ENCODE measurements around the gene C11orf16.
"Not testable (repeated sequence)": the region's sequence is repeated elsewhere in the genome, so short reads cannot be mapped to it uniquely, and the experiment has no call there.

Gene C11orf16

DNA sequence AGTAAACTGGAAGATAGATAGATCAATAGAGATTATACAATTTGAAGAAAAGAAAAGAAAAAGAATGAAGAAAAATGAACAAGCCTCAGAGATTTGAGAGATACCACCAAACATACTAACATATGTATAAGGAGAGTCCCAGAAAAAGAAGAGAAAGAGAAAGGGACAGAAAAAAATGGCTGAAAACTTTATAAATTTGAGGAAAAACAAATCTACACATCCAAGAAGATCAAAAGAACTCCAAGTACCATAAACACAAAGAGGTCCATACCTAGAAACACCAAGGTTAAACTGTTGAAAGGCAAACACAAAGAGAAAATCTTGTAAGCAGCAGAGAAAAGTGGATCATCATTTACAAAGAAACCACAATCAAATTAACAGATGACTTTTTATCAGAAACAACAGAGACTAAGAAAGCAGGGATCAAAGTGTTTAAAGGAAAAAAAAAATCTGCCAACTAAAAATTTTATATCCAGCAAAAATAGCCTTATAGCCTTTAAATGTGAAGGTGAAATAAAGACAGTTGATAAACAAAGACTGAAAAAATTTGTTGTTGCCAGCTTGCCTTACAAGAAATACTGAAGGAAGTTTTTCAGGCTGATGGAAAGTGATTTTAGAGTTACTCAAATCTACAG, 33.5 kb downstream of the C11orf16 start:
- no peaks in the 10 kb centered on the region for H3K27me3 ChIP-seq (replicated peaks in 2 of 5; ENCODE audit: control insufficient read depth in 4 of 5, insufficient read depth in 5 of 5, low read length in 4 of 5)
- POLR2A ChIA-PET = no interaction called here
- no peak overlapping the region for H3K27ac ChIP-seq (ENCODE audit: insufficient read depth in 1 of 2, low read depth in 1 of 2, low read length in 2 of 2, poor library complexity in 1 of 2, severe bottlenecking in 2 of 2)
- no peaks in the 10 kb centered on the region for H3K36me3 ChIP-seq (ENCODE audit: control insufficient read depth in 4 of 4, insufficient read depth in 4 of 4, low read length in 3 of 4)
- peaks cover 2 to 19% (median 8%) of the 10 kb centered on the region in 5 experiments for H3K9me3 ChIP-seq (ENCODE audit: control extremely low read depth in 1 of 5, control insufficient read depth in 4 of 5, insufficient read depth in 2 of 5, low read depth in 1 of 5, low read length in 4 of 5)
- CTCF ChIA-PET = no interaction called here
- H3K4me3 ChIP-seq (ENCODE audit: control insufficient read depth in 1 of 7, extremely low read depth in 1 of 7, insufficient read depth in 4 of 7, low read depth in 2 of 7, low read length in 6 of 7) = no peak overlapping the region
- DNase-seq = no peak
- no peaks in the 10 kb centered on the region for H3K4me1 ChIP-seq (ENCODE audit: control extremely low read depth in 1 of 4, control insufficient read depth in 4 of 4, insufficient read depth in 4 of 4, low read length in 3 of 4)

DNA sequence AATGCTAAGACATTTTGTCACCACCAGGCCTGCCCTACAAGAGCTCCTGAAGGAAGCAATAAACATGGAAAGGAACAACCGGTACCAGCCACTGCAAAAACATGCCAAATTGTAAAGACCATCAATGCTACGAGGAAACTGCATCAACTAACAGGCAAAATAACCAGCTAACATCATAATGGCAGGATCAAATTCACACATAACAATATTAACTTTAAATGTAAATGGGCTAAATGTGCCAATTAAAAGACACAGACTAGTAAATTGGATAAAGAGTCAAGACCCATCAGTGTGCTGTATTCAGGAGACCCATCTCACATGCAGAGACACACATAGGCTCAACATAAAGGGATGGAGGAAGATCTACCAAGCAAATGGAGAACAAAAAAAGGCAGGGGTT, 41.6 kb downstream of the C11orf16 start:
- H3K4me3 ChIP-seq (ENCODE audit: control insufficient read depth in 1 of 7, extremely low read depth in 1 of 7, insufficient read depth in 4 of 7, low read depth in 2 of 7, low read length in 6 of 7); DNase-seq; CTCF ChIA-PET; H3K9me3 ChIP-seq (ENCODE audit: control extremely low read depth in 1 of 5, control insufficient read depth in 4 of 5, insufficient read depth in 2 of 5, low read depth in 1 of 5, low read length in 4 of 5); H3K4me1 ChIP-seq (ENCODE audit: control extremely low read depth in 1 of 4, control insufficient read depth in 4 of 4, insufficient read depth in 4 of 4, low read length in 3 of 4); H3K36me3 ChIP-seq (ENCODE audit: control insufficient read depth in 4 of 4, insufficient read depth in 4 of 4, low read length in 3 of 4); POLR2A ChIA-PET; H3K27me3 ChIP-seq (replicated peaks in 2 of 5; ENCODE audit: control insufficient read depth in 4 of 5, insufficient read depth in 5 of 5, low read length in 4 of 5); H3K27ac ChIP-seq (ENCODE audit: insufficient read depth in 1 of 2, low read depth in 1 of 2, low read length in 2 of 2, poor library complexity in 1 of 2, severe bottlenecking in 2 of 2): not testable (repeated sequence)
- no CpG with 5 or more reads among the region's 2 CpGs for WGBS (ENCODE audit: insufficient coverage)

- DNase-seq = no peak
- CTCF ChIA-PET = no interaction called here
- no peak overlapping the region for H3K27ac ChIP-seq (ENCODE audit: insufficient read depth in 1 of 2, low read depth in 1 of 2, low read length in 2 of 2, poor library complexity in 1 of 2, severe bottlenecking in 2 of 2)
These were observed 46.4 kb downstream of the C11orf16 start for GRCh38 chr11:8886322-8886721.

GRCh38 chr11:8881585-8881984, 51.2 kb downstream of the C11orf16 start:
- CTCF ChIA-PET = not testable (repeated sequence)

More at GRCh38 chr11:8886322-8886721, 46.4 kb downstream of the C11orf16 start:
- Histone ChIP-seq H3K36me3 (ENCODE audit: control insufficient read depth in 4 of 4, insufficient read depth in 4 of 4, low read length in 3 of 4) (no peaks in the 10 kb centered on the region), H3K27me3 (replicated peaks in 2 of 5; ENCODE audit: control insufficient read depth in 4 of 5, insufficient read depth in 5 of 5, low read length in 4 of 5) (peaks cover 0 to 3% (median 0%) of the 10 kb centered on the region in 5 experiments), H3K4me1 (ENCODE audit: control extremely low read depth in 1 of 4, control insufficient read depth in 4 of 4, insufficient read depth in 4 of 4, low read length in 3 of 4) (no peaks in the 10 kb centered on the region), H3K4me3 (ENCODE audit: control insufficient read depth in 1 of 7, extremely low read depth in 1 of 7, insufficient read depth in 4 of 7, low read depth in 2 of 7, low read length in 6 of 7) (no peak overlapping the region), H3K9me3 (ENCODE audit: control extremely low read depth in 1 of 5, control insufficient read depth in 4 of 5, insufficient read depth in 2 of 5, low read depth in 1 of 5, low read length in 4 of 5) (peaks cover 0 to 4% (median 0%) of the 10 kb centered on the region in 5 experiments)
- POLR2A ChIA-PET = interaction anchor here (0.7 kb wide), 1 partner anchor 15 kb away, joined by 3 read pairs; no protein-coding TSS in a partner anchor
- no CpG with 5 or more reads among the region's 2 CpGs for WGBS (ENCODE audit: insufficient coverage)

DNA sequence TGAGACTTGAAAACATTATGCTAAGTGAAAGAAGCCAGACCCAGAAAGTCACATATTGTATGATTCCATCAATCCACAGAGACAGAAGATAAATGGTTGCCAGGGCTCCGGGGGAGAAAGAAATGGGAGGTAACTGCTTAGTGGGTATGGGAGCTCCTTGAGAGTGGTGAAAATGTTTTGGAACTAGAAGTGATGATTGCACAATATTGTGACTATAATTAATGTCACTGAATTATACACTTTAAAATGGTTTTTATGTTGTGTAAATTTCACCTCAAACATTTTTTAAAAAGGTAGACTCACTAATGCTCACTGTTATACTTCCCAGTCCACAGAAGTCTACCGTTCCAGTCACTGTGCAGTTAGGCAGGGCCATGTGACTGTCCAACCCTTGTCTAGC, 54.0 kb downstream of the C11orf16 start:
- 100% methylated on average over 2 of the region's 2 CpGs for WGBS (ENCODE audit: insufficient coverage)
- H3K36me3 ChIP-seq (ENCODE audit: control insufficient read depth in 4 of 4, insufficient read depth in 4 of 4, low read length in 3 of 4) = no peaks in the 10 kb centered on the region
- H3K4me3 ChIP-seq (ENCODE audit: control insufficient read depth in 1 of 7, extremely low read depth in 1 of 7, insufficient read depth in 4 of 7, low read depth in 2 of 7, low read length in 6 of 7) = no peak overlapping the region
- POLR2A ChIA-PET = no interaction called here
- no peak overlapping the region for H3K27ac ChIP-seq (ENCODE audit: insufficient read depth in 1 of 2, low read depth in 1 of 2, low read length in 2 of 2, poor library complexity in 1 of 2, severe bottlenecking in 2 of 2)
- CTCF ChIA-PET = interaction anchor here (0.8 kb wide), 1 partner anchor 11 kb away, joined by 3 read pairs; no protein-coding TSS in a partner anchor
- no peak for DNase-seq
- peaks cover 0 to 10% (median 2%) of the 10 kb centered on the region in 4 experiments for H3K4me1 ChIP-seq (ENCODE audit: control extremely low read depth in 1 of 4, control insufficient read depth in 4 of 4, insufficient read depth in 4 of 4, low read length in 3 of 4)
- H3K9me3 ChIP-seq (ENCODE audit: control extremely low read depth in 1 of 5, control insufficient read depth in 4 of 5, insufficient read depth in 2 of 5, low read depth in 1 of 5, low read length in 4 of 5) = no peaks in the 10 kb centered on the region
- H3K27me3 ChIP-seq (replicated peaks in 2 of 5; ENCODE audit: control insufficient read depth in 4 of 5, insufficient read depth in 5 of 5, low read length in 4 of 5) = peaks cover 2 to 29% (median 5%) of the 10 kb centered on the region in 5 experiments

More at GRCh38 chr11:8881585-8881984, 51.2 kb downstream of the C11orf16 start:
- 96% methylated on average over 6 of the region's 7 CpGs for WGBS (ENCODE audit: insufficient coverage)
- H3K4me1 ChIP-seq (ENCODE audit: control extremely low read depth in 1 of 4, control insufficient read depth in 4 of 4, insufficient read depth in 4 of 4, low read length in 3 of 4); H3K9me3 ChIP-seq (ENCODE audit: control extremely low read depth in 1 of 5, control insufficient read depth in 4 of 5, insufficient read depth in 2 of 5, low read depth in 1 of 5, low read length in 4 of 5); H3K36me3 ChIP-seq (ENCODE audit: control insufficient read depth in 4 of 4, insufficient read depth in 4 of 4, low read length in 3 of 4); H3K4me3 ChIP-seq (ENCODE audit: control insufficient read depth in 1 of 7, extremely low read depth in 1 of 7, insufficient read depth in 4 of 7, low read depth in 2 of 7, low read length in 6 of 7); DNase-seq; H3K27ac ChIP-seq (ENCODE audit: insufficient read depth in 1 of 2, low read depth in 1 of 2, low read length in 2 of 2, poor library complexity in 1 of 2, severe bottlenecking in 2 of 2); POLR2A ChIA-PET: not testable (repeated sequence)
- H3K27me3 ChIP-seq (replicated peaks in 2 of 5; ENCODE audit: control insufficient read depth in 4 of 5, insufficient read depth in 5 of 5, low read length in 4 of 5) = peaks cover 0 to 14% (median 4%) of the 10 kb centered on the region in 5 experiments

DNA sequence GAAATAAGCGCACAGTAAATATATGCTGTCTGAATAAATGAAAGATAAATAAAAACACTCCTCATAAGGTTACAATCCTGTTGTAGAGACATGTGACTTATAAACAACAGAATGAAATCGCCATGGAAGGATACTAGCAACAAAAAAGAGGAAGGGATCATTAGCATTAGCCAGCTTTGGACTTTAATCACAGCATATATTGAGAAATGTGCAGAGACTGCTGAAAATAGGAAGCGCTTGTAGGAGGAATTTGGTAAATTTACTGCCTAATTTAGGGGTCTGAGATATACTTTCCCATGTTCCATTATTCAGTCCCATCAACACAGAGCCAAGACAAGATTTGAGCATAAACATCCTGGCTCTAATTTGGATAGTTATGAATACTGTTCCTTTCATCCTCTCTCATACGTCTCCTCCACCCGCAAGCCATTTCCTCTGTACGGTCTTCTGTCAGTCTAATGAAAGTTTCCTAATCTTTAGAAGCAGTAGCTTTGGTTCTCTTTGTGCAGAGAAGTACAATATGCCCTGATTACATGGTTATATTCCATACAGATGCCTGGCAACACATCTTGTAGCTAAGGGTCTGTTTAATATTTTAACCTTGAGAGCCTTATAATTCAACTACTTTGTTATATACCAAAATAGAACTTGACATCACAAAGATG, 58.9 kb downstream of the C11orf16 start:
- no peak overlapping the region for H3K27ac ChIP-seq (ENCODE audit: insufficient read depth in 1 of 2, low read depth in 1 of 2, low read length in 2 of 2, poor library complexity in 1 of 2, severe bottlenecking in 2 of 2)
- no peaks in the 10 kb centered on the region for H3K9me3 ChIP-seq (ENCODE audit: control extremely low read depth in 1 of 5, control insufficient read depth in 4 of 5, insufficient read depth in 2 of 5, low read depth in 1 of 5, low read length in 4 of 5)
- DNase-seq = peak in 2 of 3 donors; percentile 19 to 23
- WGBS (ENCODE audit: insufficient coverage) = 0% methylated on average over 1 of the region's 6 CpGs
- H3K4me3 ChIP-seq (ENCODE audit: control insufficient read depth in 1 of 7, extremely low read depth in 1 of 7, insufficient read depth in 4 of 7, low read depth in 2 of 7, low read length in 6 of 7) = no peak overlapping the region
- H3K4me1 ChIP-seq (ENCODE audit: control extremely low read depth in 1 of 4, control insufficient read depth in 4 of 4, insufficient read depth in 4 of 4, low read length in 3 of 4) = peaks cover 4 to 19% (median 11%) of the 10 kb centered on the region in 4 experiments
- H3K27me3 ChIP-seq (replicated peaks in 2 of 5; ENCODE audit: control insufficient read depth in 4 of 5, insufficient read depth in 5 of 5, low read length in 4 of 5) = peaks cover 5 to 63% (median 15%) of the 10 kb centered on the region in 5 experiments
- H3K36me3 ChIP-seq (ENCODE audit: control insufficient read depth in 4 of 4, insufficient read depth in 4 of 4, low read length in 3 of 4) = no peaks in the 10 kb centered on the region
- ChIA-PET POLR2A (no interaction called here), CTCF (no interaction called here)

DNA sequence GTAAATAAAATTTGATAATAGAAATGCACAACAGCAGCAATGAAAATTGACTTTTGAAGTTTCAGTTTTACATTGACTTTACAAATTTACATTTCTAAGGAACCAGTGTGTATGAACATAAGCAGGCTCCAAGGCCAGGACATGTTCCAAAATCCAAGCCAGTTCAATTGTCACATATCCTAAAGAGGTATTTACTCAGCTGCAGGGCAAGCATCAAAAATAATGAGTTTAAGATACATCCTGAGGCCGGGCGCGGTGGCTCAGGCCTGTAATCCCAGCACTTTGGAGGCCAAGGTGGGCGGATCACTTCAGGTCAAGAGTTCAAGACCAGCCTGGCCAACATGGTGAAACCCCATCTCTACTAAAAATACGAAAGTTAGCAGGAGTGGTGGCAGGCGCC, 60.8 kb downstream of the C11orf16 start:
- POLR2A ChIA-PET = no interaction called here
- Histone ChIP-seq H3K27me3 (replicated peaks in 2 of 5; ENCODE audit: control insufficient read depth in 4 of 5, insufficient read depth in 5 of 5, low read length in 4 of 5) (peaks cover 5 to 69% (median 20%) of the 10 kb centered on the region in 5 experiments), H3K9me3 (ENCODE audit: control extremely low read depth in 1 of 5, control insufficient read depth in 4 of 5, insufficient read depth in 2 of 5, low read depth in 1 of 5, low read length in 4 of 5) (no peaks in the 10 kb centered on the region), H3K27ac (ENCODE audit: insufficient read depth in 1 of 2, low read depth in 1 of 2, low read length in 2 of 2, poor library complexity in 1 of 2, severe bottlenecking in 2 of 2) (no peak overlapping the region), H3K4me3 (ENCODE audit: control insufficient read depth in 1 of 7, extremely low read depth in 1 of 7, insufficient read depth in 4 of 7, low read depth in 2 of 7, low read length in 6 of 7) (no peak overlapping the region), H3K36me3 (ENCODE audit: control insufficient read depth in 4 of 4, insufficient read depth in 4 of 4, low read length in 3 of 4) (no peaks in the 10 kb centered on the region), H3K4me1 (ENCODE audit: control extremely low read depth in 1 of 4, control insufficient read depth in 4 of 4, insufficient read depth in 4 of 4, low read length in 3 of 4) (peaks cover 4 to 19% (median 11%) of the 10 kb centered on the region in 4 experiments)
- no peak for DNase-seq
- CTCF ChIA-PET = no interaction called here
- 100% methylated on average over 6 of the region's 6 CpGs for WGBS (ENCODE audit: insufficient coverage)

Data from common myeloid progenitor, CD34-positive (primary cell).